ENCODE results near the gene DEFB124.
"Not testable (repeated sequence)": the region's sequence is repeated elsewhere in the genome, so short reads cannot be mapped to it uniquely, and the experiment has no call there.

Gene DEFB124, protein sequence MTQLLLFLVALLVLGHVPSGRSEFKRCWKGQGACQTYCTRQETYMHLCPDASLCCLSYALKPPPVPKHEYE

DNA sequence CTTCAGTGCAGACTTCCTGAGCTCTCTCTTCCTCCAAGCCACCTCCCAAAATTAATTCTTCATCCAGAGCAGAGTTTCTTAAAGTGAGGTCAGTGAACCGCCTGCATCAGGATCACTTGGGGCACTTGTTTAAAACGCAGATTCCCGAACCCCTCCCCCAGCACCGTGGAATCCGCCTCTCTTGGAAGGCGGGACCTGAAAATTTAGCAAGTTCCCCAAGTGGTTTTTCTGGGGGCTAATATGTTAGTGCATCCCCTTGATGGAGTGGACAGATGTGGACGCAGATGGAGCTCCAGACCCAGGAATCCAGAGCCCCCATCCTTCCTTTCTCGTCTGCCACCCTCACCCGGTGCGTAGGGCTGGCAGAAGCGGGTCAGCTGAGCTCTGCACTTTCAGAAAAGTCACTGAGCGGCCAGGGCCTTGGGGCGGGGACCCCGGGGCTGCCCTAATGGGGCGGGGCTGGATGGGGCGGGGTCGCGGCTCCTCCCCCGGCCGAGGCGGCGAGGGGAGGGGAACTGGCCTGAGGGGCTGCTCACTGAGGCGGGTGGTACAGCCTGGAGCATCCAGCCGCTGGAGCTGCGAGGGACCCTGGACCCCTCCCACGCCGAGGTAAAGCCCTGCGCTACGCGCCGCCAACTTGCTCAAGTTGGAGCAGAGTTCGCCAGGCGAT is at the start of gene DEFB124, which contains the start of gene REM1:
TSS of gene DEFB124 (minus strand) at position 370 of the 670 bp plus-strand sequence. CDS start 2,114 bp downstream, outside the sequence.
TSS of gene REM1 (plus strand) at position 531 of the 670 bp plus-strand sequence. CDS start 1,158 bp downstream, outside the sequence.
- DNase-seq: no peak

DNA sequence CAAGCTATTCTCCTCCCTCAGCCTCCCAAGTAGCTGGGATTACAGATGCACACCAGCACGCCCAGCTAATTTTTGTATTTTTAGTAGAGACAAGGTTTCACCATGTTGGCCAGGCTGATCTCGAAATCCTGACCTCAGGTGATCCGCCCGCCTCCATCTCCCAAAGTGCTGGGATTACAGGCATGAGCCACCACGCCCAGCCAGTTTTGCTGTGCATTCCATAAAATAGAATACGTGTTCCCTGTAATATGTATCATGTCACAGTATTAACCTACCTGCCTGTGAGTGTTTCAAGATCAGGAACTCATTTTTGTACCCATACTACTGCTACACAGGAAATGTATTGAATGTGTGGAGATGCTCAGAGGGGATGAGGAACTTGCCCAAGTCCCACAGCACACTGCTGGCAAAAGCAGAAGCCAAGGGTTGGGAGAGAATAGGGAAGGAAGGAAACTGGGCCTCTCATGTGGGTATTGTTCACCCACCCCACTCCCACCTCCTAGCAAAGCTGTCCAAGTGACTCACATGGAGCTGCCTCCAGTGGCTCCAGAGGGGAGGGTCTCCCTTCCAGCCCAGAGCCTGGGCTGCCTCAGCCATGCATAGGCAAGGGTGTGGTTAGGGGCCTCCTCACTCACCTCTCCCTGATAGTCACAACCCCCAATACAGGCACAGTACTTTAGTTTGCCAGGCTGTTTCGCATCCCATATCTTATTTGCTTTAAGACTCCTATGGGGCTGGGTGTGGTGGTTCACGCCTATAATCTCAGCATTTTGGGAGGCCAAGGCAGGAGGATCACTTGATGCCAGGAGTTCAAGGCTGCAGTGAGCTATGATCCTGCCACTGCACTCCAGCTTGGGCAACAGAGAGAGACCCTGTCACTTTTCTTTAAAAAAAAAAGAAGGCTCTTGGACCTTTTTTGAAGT is 48.7 kb upstream of the DEFB124 start:
- DNase-seq: peak in 13 of 56 donors; percentile 3 to 29 (median 7)

DNA sequence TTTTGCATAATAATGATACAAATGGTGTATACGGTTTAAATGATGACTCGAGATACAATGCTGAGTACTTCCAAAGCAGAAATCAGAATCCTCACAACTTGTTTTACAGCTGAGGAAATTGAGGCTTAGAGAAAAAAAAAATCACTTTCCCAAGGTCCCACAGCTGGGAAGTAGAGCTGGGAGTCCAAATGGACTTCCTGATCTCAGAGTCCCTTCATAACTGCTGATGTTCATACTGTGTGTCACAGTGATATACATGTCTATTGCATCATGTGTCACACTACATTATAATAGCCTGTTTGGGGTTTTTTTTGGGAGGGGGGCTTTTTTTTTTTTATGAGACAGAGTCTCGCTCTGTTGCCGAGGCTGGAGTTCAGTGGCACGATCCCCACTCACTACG is 47.8 kb upstream of the DEFB124 start:
- DNase-seq: no peak

DNA sequence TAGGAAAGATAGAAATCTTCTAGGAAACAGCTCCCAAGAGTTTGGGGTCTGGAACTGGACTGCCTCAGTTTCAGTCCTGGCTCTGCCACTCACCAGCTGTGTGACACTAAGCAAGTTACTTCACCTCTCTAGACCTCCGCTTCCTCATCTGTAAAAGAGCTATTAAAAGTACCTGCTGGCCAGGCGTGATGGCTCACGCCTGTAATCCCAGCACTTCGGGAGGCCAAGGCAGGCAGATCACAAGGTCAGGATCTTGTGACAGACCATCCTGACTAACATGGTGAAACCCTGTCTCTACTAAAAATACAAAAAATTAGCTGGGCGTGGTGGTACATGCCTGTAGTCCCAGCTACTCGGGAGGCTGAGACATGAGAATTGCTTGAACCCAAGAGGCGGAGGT is 46.3 kb upstream of the DEFB124 start:
- not testable (repeated sequence) for DNase-seq

DNA sequence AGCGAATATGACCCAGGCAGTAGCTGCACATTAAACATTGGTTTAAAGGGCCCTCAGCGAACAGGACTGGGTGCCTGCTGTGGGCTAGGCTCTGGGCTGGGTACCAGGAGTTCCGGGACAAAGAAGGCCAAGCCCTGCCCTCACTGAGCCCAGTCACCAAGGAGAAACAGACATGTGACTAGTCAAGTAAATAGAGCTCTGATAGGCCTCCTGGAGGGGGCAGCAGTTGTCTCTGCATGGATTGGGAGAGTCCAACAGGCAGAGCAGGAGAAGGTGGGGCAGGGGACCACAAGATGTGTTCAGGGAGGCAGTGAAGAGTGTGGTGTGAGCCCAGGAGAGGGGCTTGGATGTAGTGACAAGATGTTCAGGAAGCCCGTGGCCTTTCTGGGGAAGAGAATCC is 42.4 kb upstream of the DEFB124 start:
- DNase-seq: peak in 1 of 56 donors; percentile 12

DNA sequence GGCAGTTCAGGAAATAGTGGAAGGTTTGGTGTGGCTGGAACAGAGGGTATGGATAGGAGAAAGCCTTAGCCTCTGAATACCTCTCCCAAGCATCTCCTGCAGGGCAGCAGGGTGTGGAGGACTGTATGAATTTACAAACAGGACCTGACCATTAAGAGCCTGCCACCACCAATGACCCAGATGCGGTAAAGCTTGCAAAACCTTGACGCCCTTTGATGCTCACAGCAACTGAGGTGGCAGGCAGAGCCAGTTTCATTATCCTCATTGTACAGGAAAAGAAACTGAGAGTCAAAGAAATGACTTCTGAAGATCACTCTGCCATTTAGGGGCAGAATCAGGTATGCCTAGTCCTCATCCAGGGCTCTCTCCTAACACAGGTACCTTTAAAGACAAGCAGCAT is 41.7 kb upstream of the DEFB124 start:
- no peak for DNase-seq

DNA sequence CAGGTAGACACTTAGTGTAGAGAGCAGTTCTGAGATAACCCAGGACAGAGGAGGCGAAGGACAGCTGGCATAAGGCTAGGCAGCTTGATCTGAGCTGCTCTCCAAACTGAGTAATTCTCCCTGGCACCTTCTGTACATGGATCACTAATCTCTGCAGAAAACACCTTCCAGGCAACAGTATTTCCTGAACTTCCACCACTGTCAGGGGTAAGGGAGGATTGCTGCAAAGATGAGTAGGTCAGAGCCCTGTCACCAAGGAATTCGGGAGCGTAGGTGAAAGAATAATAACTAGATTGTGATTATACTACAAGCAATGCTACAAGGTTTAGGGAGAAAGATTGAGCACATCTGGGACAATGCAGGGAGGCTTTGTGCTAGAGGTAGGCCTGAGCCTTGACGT is 41.2 kb upstream of the DEFB124 start:
- no peak for DNase-seq

DNA sequence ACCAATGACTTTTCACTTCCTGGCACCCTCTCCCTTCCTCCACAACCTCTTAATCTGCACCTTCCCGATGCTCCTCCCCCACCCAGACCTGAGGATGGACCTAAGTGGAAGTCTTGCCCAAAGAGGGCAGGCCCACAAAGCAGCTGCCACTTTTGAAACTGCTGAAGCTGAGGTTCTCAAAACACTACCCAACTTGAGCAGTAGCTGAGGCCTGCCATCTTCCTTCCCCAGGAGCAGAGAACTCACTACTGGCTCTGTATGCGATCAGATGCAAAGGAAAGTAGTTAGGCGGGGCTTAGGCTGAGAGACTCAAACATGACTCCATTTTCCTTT is 40.8 kb upstream of the DEFB124 start:
- no peak for DNase-seq

DNA sequence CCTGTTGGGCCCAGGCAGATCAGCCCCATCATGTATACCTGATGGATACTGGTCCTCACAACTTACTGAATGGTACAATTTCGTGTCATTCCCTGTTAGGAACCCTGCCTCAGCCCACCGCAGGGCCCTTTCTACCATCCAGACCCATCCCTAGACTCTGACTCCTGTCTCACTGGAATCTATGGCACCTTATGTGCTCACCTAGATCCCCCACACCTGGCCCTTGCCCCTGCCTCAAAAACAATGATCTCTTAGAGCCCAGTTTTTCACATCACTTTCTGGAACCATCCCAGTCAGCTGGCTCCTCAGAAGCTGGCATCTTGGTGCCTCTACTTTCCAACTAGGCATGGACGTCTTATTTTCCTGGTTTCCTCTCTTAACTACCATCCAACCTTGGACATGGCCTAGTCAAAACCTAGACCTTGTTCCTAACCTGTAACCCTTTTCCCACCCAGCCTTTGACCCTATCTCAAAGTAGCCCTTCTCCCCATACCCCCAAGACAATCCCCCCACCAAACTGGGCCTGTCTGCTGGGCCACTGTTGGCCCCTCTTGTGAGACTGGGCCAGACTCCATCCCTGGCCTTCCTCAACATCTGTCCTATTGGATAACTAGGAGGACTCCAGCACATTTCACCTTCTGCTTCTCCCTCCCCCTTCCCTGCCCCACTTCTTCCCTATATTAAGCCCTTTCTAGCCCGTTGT is 40.3 kb upstream of the DEFB124 start:
- no peak for DNase-seq

DNA sequence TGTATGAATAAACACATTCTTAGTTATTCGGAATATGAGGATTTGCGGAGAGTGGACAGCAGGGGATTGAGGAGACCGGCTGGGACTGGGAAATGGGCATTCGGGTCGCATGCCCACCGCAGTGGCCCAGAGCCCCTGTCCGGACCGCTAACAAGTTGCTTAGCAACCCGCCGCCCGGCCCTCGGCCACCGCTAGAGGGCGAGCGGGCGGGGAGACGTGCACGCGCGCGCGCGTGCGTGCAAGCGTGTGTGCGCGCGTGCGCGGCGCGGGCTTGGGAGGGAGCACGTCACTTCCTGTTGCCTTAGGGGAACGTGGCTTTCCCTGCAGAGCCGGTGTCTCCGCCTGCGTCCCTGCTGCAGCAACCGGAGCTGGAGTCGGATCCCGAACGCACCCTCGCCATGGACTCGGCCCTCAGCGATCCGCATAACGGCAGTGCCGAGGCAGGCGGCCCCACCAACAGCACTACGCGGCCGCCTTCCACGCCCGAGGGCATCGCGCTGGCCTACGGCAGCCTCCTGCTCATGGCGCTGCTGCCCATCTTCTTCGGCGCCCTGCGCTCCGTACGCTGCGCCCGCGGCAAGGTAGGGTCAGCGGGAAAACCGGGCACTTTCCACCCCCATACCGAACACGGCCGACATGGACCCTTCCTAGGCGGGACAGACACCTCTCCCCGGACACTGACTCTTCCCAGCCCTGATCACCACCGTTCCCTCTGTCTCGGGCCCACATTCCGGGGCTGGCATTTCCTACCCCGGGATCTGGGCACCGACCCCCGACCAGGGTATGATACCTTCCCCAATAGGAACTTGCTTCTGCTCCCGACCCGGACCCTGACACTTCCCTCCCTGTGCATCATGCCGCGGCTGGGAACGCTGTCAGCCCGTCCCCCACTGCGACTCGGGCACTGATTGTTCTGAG is 39.5 kb upstream of the DEFB124 start, which contains the start of gene HM13:
TSS of gene HM13 (plus strand) at position 289 of the 918 bp plus-strand sequence. CDS start at position 399, 110 bp downstream.
- DNase-seq: peak; percentile 51 to 92 (median 80)

DNA sequence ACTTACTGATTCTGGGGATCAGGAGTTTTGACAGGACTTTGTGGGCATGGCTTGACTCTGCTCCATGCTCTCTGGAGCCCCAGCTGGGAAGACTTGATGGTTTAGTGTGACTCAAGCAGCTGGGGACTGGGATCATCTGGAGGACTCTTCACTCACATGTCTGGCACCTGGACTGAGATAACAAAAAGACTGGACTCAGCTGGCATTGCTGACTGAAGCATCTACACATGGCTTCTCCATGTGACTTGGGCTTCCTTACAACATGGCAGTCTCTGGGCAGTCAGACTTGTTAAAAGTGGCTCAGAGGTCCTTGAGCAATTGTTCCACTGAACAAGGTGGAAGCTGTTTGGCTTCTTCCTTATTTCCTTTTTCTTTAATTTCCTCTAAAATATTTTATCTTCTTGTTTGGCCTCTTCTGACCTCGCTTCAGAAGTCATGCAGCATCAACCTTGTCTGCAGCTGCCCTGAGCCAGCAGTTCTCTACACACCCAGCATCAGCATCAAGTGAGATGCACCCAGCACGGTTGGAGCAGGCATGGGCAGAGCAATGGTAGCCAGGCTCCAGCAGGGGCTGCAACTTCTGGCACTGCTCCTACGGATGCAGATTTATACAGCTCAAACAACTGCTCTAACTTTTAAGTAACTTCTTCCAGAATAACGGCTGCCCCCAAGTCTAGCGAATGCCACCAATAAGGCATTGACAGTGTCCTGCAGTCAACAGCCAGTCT is 33.8 kb upstream of the DEFB124 start:
- DNase-seq: no peak

DNA sequence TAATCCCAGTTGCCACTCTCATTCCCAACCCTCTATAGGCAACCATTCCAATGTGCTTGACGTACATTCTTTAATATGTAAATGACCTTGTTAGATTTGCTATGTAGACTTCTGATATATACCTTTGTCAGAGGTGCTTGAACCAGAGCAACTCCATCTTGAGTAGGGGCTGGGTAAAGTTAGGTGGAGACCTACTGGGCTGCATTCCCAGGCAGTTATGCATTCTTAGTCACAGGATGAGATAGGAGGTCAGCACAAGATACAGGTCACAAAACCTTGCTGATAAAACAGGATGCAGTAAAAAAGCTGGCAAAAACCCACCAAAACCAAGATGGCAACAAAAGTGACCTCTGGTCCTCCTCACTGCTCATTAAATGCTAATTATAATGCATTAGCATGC is 31.0 kb upstream of the DEFB124 start:
- DNase-seq: no peak

DNA sequence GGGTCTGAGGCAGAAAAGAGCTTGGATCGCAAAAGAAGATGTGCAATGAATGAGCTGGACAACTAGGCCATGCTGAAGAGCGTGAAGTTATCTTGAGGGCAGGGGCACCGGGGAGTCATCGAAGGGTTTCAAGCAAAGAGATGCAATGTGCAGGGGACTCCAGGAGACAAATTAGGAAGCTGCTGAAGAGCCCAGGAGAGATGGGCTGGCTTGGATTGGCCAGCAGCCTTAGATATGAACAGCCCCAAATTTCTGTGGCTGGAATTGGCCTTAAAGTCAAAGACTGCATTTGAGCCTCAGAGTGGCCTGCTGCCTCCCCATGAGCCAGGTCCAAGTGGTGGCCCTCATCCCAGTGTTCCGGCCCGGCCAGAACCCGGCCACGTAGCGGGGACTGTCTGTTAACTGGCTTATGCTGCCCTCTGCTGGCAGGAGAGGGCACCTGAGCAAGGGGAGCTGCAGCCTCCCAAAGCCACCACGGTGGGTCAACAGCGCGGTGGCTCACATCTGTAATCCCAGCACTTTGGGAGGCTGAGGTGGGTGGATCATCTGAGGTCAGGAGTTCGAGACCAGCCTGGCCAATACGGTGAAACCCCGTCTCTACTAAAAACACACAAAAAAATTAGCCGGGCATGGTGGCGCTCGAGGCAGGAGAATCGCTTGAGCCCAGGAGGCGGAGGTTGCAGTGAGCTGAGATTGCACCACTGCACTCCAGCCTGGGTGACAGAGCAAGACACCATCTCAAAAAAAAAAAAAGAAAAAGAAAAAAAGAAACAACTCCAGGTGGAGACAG is 28.2 kb upstream of the DEFB124 start:
- DNase-seq: peak in 53 of 56 donors; percentile 1 to 84 (median 44)

DNA sequence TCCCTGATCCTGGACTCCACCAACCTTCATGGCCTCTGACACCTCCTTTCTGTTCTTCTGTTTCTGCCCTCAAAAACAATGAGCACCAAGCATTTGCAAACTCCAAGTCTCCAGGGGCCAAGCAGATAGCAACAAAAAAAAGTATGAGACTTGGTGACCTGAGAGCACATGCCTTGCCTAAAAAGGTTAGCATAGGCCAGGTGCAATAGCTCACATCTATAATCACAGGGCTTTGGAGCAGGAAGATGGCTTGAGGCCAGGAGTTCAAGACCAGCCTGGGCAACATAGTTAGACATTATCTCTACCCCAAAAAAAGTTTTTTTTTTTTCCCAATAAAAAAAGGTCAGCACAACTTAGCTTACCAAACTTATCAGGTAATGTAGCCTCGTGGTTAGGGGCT is 25.6 kb upstream of the DEFB124 start:
- DNase-seq: no peak

DNA sequence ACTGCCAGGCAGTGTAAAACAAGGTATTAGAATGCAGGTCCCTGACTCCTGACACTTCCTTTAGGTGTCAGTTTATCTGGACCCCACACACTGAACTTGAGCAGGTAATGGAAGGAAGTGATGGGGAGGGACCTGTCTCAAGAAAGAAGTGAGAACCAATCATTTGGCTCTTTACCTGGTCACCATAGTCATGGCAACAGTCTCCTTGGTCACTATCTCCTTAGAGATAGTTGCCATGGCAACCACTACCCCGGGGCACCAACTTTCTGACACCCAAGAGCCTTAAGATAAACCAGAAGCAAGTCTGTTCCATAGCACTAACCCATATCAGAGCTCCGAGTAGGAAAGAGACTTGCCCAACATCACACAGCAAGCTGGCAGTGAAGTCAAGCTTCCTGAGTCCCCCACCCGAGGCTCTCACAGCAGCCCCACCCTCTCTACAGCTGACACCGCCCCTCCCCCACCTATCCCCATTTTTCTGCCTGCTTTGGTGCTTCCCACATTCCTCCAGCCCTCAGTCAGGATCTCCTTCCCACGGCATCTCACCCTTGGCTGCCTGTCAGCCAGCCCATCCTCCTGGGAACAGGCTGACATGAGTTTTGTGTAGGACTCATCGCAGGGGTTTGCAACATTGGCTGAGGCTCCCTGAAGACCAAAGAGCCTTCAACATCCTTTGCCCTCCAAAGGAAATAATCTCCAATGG is 23.1 kb upstream of the DEFB124 start:
- DNase-seq: no peak

DNA sequence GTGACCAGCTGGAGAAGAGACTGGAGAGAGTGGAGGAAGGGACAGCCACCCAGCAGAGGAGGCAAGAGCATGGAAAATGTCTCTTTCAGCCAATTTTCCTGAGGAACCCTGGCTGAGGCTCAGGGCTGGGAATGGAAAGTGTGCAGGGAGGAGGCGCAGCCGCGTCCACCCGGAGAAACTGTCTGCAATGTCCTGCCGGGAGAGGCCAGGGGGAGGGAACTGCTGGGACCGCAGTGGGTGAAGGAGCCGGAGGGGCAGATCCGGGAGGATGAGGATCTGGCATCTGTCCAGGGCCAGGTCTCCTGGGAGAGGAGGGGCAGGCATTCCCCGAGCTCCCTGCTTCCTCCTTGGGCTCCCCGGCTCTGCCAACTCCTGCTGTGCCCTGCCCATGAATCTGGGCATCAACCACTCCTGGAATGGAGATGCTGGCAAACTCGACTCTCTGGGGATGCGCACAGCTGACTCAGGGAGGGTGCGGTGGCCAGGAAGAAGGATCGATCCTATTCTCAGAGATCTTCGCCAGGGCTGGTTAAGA is 21.9 kb upstream of the DEFB124 start:
- DNase-seq: no peak

DNA sequence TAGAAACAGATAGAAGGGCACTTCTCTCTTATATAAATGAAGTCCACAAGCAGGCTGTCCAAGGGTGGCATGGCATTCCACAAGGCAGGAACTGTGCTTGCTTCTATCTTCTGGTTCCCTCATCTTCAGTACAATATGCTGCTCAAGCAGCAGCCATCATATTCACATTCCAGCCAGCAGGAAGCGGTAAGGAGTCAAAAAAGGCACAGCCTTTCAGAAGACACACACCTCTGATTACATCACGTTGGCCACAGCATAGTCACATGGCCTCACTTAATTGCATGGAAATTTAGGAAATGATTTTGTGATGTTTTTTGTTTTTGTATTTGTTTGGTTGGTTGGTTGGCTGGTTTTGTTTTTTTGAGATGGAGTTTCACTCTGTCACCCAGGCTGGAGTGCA is 19.2 kb upstream of the DEFB124 start:
- DNase-seq: no peak

DNA sequence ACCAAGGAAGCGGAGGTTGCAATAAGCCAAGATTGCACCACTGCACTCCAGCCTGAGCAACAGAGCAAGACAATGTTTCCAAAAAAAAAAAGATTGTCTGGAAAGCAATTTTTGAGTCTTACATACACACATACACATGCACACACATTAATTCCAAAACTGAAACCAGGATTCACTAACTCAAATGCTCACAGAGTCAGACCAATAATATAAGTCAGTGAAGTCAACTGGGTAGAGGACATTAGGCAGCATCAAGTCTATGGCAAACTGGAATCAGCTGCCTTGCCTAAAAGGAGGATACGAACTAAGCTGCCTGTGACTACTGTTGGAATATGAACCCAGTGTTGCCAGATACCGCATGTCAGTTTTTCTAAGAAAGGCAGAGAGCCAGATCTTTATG is 15.8 kb upstream of the DEFB124 start:
- no peak for DNase-seq

All from amygdala (tissue), 56 donors.